ENCODE results near the gene LCN10. TPM values are rescaled to one million over a fixed set of nuclear protein-coding genes. Genes with fewer than 3 reads are reported as not detected.

Gene LCN10
- total and polyA plus RNA-seq, 9 of the 15 experiments (the other 6 are each of a cell fraction or from before 2014, with no cell fraction given): 0.10 to 0.21 (median 0.14) TPM; not detected in 6

DNA sequence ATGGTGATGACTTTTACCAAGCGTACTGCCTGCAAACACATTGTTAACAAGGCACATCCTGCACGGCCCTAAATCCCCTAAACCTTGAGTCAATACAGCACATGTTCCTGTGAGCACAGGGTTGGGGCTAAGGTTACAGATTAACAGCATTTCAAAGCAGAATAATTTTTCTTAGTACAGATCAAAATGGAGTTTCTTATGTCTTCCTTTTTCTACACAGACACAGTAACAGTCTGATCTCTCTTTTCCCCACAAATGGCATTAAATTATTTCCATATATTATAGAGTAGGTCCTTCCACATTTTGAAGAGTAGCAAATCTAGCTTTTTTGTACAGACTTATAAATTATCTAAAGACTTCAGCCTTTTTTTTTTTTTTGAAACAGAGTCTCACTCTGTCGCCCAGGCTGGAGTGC is 46.8 kb upstream of the LCN10 start (continued):
- TF ChIP-seq MGA (IDR thresholded peaks at IDR 0.05) (peak; percentile 37; the same call in 1 of the 2 replicates), ATF4 (CRISPR knock-in tag; IDR thresholded peaks at IDR 0.05) (peak; percentile 83)
- TF ChIP-seq, protein P1, sequence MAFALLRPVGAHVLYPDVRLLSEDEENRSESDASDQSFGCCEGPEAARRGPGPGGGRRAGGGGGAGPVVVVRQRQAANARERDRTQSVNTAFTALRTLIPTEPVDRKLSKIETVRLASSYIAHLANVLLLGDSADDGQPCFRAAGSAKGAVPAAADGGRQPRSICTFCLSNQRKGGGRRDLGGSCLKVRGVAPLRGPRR (CRISPR knock-in tag; IDR thresholded peaks at IDR 0.05): peak; percentile 71; the same call in 1 of the 2 replicates
